GM19455 (cell line): ENCODE data around the gene EAF1.
"Not testable (repeated sequence)": the region's sequence is repeated elsewhere in the genome, so short reads cannot be mapped to it uniquely, and the experiment has no call there.

Experiments
- ATAC-seq: cut with Tn5 transposase; IDR thresholded peaks from one replicate; pipeline ENCODE4 v1.9.1; 2021; ENCODE audit not compliant: unreplicated experiment

EAF1 gene

GRCh38 chr3:15451216-15452113, 24.1 kb downstream of the EAF1 start:
- no peak for ATAC-seq

DNA sequence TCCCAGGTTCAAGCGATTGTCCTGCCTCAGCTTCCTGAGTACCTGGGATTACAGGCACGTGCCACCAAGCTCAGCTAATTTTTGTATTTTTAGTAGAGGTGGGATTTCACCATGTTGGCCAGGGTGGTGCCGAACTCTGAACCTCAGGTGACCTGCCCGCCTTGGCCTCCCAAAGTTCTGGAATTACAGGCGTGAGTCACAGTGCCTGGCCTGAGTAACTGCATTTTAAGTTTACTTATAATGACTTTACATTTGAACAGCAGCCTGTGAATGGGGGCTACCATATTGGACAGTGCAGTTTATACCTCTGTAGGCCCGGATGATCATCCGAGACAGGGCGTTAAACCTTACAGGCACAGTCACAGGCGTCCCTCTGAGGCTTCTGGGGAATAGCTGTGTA, 24.8 kb downstream of the EAF1 start:
- no peak for ATAC-seq

- ATAC-seq: no peak
These were observed 25.6 kb downstream of the EAF1 start for GRCh38 chr3:15452961-15453360.

DNA sequence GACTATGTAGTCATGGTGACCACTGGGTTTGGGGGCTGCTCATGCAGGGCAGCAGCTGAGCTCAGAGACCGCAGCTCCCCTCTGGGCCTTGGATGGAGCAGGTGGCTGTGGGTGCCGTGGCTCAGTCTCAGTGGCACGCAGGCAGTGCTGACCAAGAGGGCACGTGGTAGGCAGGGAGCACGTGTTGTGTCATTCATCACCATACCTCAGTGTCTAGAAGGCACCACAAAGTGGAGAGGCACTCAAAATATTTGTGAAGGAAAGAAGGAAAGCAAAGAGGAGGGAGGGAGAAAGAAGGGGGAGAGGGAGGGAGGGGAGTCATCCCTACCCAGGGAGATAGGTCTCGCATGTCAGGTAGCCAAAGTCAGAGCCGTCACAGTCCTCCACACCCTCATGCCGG, 26.1 kb downstream of the EAF1 start:
- ATAC-seq: no peak

GRCh38 chr3:15453991-15454625, 26.7 kb downstream of the EAF1 start:
- no peak for ATAC-seq

- ATAC-seq: no peak
These were observed 27.6 kb downstream of the EAF1 start for GRCh38 chr3:15454965-15455364.

DNA sequence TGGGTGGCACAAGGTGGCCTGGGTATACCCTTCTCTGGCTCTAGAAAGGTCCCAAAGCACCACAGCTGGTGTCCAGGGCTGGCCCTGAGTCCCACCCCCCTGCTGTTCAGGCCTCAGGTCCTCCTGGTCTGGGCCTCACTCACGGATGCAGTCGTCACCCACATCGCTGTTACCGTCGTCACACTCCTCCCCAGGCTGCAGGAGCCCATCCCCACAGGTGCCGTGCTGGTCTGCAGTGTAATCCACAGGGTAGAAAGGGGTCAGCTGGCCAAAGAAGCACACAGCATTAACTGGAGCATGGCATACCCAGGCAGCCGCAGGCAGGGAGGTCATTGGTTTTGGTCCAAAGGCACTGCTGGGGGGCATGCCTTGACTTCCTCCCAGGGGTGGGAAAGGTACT, 28.4 kb downstream of the EAF1 start:
- no peak for ATAC-seq

- ATAC-seq: no peak
These were observed 28.9 kb downstream of the EAF1 start for GRCh38 chr3:15456321-15456720.

DNA sequence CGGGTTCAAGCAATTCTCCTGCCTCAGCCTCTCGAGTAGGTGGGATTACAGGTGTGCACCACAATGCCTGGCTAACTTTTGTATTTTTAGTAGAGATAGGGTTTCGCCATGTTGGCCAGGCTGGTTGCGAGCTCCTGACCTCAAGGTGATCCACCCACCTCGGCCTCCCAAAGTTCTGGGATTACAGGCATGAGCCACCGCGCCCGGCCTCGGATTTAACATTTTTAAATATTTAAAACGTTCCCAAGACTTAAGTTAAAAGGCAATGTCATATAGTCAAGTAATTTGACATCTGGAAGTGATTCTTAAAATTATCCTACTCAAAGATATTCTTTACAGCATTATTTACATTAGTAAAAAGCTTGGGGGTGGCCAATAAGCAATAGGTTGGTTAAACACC, 29.5 kb downstream of the EAF1 start:
- ATAC-seq: not testable (repeated sequence)

DNA sequence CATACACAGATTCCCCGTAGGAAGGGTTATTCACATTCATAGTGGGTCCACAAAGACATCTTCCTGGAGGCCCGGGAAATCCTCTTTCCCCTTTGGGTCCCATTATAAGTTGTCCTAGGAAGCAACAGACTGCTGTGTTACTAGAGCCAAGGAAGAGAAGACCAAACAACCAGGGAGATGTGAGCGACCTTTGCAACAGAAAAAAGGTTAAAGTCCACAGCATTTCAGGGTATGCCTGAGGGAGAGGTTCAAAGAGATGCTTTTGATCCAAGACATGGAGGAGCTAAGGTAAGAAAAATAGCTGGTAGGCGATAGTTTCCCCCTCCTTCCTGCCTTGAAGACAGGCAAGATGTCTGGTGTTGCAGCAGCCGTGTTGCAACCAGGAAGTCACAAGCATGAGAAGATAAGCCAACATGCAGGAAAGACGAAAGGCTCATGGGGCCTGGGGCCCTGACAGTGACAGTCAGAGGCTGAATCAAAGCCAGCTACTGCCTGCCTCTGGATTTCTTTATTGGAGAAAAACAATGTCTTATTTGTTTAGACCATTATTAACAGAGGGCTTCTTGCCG, 30.9 kb downstream of the EAF1 start:
- no peak for ATAC-seq

GRCh38 chr3:15460891-15461531, 33.6 kb downstream of the EAF1 start:
- no peak for ATAC-seq

DNA sequence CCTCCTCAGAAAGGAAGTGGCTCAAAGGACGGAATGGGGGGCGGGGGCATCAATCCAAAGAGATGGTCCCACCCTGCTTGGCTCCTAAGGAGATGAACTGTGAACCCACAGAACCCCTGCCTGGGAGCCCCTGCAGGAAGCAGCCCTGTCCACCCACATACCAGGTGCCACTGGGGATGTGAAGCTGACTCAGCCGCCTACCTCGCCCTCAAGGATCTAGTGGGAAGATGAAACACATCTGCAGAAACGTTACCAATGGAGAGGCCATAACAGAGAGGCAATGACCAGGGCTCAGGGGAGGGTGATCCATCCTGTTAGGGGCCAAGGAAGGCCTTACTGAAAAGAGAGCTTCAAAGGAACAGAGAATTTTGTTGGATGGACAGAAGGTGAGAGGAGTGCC, 35.1 kb downstream of the EAF1 start:
- no peak for ATAC-seq

GRCh38 chr3:15465876-15466585, 38.6 kb downstream of the EAF1 start:
- ATAC-seq: no peak

DNA sequence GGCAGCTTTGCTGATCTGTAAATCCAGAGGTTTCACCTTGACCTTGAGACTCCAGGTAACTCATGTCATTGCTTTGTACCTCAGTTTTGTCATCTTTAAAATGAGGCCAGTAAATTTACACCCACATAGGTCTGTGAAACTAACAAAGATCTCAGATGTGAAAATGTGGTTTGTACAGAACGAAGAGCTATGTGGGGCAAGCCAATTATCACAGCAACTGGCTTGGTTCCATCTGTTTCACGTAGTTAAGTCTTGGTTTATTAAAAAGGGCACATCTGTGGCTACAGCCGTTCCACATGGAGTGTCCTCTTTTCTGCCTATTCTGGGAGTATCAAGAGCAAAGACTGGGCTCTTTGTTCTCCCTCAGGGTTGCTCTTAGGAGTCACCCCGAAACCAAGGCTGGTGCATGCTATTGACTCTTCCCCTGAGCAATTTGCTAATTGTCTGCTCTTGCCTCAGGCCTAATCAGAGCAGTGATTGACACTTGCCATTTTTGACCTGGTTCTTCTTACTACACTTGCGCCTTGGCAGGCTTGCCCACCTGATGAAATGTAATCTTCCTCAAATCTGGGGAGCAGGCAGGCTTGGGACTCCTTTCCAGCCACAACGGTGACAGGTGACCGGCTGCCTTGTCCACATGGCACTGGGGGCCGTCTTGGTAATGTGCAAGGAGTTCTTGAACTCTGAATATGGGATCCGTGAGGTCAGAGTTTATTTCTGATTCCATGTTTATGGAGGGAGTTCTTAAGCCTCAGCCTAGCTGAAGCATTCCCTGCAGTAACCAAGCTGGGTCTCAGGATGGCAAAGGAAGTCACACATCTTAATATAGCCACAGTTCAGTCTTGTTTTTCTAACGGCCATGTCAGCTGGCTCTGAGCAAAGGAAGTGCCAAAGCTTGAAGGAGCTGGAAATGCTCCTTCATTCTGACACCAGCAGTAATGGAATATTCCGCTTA, 40.1 kb downstream of the EAF1 start:
- no peak for ATAC-seq

GRCh38 chr3:15470261-15470660, 42.9 kb downstream of the EAF1 start:
- no peak for ATAC-seq

DNA sequence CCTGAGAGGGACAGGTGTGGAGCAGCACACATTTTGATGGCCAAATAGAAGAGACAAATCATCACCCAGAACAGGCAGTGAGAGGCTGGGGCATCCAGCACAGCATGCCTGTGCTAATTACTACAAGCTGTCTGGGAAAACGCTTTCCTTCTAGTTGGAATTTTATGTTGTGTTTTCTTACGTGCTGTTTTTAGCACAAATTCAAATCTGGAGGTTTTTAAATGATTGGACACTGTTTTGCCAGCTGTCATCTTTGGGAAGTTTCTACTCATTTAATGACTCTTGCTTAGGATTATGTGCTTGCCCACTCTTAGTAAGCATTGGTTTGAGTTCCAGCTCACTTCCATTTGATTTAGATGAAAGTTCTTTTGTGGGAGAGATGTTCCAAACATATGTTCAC, 43.5 kb downstream of the EAF1 start:
- ATAC-seq: no peak

DNA sequence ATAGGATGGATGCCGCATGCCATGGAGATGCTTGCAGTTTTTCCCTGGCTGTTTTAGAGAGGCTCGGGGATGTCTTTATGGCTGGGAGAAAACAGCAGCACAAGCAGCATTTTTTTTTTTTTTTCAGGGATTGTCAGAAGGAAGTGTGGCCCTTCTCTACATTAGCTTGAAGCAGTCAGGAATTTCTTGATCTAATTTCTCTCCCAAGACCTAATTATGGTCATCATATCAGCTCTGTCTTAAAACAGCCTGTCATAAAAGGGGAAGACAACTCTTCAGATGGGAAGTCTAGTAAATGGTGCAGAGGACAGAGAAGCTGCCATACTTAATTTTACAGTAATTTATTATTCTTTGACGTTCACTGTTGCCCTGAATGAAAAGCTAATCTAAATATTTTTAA, 44.5 kb downstream of the EAF1 start:
- ATAC-seq: no peak

DNA sequence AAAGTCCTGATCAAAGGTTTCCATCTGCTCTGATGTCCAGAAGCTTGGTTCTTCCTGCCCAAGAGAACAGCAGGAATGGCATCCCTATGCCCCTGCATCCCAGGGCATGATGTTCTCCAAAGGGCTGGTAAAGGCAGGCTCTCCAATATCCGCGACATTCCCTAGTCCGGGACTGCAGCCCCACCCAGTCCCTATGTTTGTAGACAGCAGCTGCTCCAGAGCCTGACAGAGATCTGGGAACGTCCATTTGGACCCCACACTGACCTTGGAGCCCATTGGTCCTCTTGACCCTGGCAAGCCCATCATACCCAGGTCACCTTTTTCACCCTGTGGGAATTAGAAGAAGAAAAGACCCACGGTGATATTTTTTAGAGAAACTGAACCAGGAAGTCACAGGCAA, 47.8 kb downstream of the EAF1 start:
- ATAC-seq: no peak

GRCh38 chr3:15476378-15476777, 49.0 kb downstream of the EAF1 start:
- no peak for ATAC-seq
